Measurements from ENCODE around the gene NEU1.
"Not testable (repeated sequence)": the region's sequence is repeated elsewhere in the genome, so short reads cannot be mapped to it uniquely, and the experiment has no call there.

NEU1 gene

DNA sequence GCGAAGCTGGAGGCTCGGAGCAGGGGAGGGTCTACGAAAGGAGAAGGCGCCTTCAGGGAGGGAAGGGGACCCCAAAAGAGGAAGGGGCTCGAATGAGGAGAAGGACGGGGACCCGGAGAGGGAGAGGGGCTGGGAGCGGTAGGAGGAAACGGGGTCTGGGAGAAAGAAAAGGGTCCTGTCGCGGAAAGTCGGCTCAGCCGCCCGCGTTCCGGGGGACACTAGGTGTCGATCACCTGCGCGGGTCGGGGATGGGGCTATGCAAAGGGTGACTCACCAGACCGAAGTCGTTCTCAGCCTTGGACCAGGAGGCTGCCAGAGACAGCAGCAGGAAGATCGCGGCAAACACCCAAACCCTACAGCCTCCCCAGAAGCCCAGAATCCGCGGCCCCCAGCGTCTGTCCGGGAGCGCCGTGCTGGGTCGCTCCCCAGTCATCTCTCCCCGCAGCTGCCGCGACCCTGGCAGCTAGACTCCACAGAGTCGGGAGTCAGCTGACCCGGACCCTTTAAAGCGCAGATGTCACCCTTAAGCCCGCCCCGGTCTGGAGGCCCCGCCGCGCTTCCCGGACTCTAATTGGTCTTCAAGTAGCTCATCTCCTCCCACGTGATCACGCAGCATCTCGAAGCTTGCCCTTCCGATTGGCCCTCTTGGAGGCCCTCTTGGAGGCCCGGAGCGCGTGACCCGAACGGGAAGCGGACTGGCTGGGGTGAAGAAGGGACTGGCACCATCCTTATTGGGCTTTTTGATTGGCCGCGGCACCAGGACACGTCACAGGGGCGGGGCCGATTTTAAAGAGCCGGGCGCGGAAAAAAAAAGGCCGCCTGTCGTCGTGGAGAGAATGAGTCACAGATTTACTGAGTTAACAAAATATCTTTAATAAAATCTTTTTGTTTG lies at the start of gene NEU1:
NEU1 (minus strand) TSS at position 478 of the 892 bp plus-strand sequence; CDS start at position 433, 45 bp downstream.
- peak; percentile 100 for DNase-seq

DNA sequence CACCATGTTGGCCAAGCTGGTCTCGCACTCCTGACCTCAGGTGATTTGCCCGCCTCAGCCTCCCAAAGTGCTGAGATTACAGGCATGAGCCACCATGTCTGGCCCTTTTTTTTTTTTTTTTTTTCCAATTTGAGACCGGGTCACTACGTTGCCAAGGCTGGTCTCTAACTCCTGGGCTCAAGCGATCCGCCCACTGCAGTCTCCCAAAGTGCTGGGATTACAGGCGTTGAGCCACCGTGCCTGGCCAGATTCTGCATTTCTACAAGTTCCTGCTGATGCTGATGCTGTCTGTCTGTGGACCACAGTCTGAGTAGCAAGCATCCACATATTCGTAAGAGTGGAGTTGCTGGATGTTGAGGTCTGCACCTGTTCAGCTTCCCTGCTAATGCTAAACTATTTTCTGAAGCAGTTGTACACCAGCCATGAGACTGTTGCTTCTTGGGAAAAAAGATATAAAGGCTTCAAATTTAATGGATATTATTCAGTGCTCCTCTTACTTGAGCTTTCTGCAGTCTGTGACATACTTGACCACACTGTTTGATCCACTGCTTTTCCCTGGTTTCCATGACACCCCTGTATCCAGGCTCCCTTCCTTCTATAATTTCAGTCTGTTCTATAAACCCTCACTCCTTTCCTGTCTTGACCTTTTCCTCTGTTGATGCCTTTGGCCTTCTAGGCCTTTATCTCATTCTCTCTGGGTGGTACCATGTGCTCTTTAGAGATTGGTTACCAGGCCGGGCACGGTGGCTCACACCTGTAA lies 49.4 kb upstream of the NEU1 start:
- no peak for DNase-seq

DNA sequence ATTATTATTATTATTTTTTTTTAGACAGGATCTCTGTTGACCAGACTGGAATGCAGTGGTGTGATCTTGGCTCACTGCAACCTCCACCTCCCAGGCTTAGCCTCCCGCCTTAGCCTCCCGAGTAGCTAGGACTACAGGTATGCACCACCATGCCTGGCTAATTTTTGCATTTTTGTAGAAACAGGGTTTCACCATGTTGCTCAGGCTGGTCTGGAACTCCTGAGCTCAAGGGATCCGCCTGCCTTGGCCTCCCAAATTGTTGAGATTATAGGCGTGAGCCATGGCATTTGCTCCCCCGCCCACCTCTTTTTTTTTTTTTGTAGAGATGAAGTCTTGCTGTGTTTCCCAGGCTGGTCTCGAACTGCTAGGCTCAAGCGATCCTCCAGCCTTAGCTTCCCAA lies 46.7 kb upstream of the NEU1 start:
- not testable (repeated sequence) for DNase-seq

DNA sequence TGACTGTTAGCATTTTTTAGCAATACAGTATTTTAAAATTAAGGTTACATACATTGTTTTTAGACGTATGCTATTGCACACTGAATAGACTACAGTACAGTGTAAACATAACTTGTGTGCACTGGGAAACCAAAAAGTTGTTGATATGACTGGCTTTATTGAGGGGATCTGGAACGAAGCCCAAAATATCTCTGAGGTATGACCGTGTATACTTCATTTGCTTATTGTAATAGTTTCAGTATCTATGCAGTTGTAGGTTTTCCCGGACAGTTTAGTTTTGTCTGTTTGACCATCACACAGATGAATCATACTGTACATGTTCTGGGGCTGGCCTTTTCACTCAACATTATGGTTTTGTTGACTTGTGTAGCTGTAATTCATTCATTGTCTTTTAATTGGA lies 46.2 kb upstream of the NEU1 start:
- DNase-seq, result no peak

DNA sequence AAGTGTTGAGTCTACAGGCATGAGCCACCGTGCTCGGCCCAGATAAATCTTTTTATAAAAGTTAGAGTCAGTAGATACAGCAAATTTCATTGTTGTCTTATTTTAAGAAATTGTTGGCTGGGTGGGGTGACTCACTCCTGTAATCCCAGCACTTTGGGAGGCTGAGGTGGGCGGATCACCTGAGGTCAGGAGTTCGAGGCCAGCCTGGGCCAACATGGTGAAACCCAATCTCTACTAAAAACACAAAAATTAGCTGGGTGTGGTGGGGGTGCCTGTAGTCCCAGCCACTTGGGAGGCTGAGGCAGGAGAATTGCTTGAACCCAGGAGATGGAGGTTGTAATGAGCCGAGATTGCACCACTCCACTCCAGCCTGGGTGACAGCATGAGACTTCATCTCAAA lies 45.6 kb upstream of the NEU1 start:
- DNase-seq, result not testable (repeated sequence)

DNA sequence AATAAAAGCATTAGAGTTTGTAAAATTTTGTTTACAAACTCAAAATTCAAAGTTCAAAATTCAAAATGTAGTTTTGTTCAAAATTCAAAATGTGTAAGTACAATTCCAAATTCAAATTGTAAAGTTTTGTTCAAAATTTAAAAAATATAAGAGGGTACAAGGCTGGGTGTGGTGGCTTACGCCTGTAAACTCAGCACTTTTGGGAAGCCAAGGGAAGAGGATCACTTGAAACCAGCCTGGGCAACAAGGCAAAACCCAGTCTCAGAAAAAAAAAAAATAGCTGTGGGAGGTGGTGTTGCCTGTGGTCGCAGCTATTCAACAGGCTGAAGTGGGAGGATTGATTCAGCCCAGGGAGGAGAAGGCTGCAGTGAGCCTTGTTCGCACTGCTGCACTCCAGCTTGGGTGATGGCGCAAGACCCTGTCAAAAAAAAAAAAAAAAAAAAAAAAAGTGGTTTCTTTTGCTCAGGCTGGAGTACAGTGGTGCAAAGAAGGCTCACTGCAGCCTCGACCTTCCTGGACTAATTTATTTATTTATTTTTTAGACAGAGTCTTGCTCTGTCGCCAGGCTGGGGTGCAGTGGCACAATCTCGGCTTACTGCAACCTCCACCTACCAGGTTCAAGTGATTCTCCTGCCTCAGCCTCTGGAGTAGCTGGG lies 44.7 kb upstream of the NEU1 start:
- DNase-seq, result no peak

DNA sequence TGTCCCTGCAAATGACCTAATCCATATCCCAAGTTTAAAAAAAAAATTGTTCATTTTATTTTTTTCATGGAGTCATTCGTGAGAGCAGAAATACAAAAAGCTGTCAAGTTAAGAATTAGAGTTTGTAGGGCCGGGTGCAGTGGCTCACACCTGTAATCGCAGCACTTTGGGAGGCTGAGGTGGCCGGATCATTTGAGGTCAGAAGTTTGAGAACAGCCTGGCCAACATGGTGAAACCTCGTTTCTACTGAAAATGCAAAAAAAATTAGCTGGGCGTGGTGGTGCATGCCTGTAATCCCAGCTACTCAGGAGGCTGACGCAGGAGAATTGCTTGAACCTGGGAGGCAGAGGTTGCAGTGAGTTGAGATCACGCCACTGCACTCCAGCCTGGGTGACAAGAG lies 44.1 kb upstream of the NEU1 start:
- not testable (repeated sequence) for DNase-seq

DNA sequence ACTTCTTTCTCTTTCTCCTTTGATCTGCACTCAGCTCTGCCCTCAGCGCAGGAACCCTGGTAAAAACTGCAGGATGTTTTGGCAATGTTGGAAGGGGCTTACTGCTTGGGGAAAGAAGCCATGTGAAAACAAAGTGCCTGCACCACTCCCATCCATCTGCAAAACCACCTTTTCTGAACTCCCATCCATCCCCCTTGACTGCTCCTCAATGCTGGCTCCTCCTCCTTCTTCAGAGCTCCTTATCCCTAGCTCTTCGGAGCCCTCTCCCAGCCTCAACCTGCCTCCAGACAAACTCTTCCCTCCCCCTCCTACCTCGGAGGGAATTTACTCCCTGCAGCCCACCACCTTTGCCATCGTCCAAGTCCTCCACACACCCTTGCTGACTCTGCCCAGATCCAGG lies 43.5 kb upstream of the NEU1 start:
- DNase-seq, result no peak

DNA sequence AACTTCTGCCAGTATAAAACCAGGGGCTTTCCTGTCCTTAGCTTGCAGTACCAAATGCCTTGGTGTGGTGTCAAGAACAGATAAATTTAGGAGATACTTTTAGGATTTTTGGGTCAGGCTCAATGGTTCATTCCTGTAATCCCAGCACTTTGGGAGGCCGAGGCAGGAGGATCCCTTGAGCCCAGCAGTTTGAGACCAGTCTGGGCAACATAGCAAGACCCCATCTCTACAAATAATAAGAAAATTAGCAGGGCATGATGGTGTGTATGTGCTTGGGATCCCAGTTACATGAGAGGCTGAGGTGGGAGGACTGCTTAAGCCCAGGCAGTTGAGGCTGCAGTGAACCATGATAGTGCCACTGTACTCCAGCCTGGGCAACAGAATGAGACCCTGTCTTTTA lies 42.4 kb upstream of the NEU1 start:
- DNase-seq, result no peak

DNA sequence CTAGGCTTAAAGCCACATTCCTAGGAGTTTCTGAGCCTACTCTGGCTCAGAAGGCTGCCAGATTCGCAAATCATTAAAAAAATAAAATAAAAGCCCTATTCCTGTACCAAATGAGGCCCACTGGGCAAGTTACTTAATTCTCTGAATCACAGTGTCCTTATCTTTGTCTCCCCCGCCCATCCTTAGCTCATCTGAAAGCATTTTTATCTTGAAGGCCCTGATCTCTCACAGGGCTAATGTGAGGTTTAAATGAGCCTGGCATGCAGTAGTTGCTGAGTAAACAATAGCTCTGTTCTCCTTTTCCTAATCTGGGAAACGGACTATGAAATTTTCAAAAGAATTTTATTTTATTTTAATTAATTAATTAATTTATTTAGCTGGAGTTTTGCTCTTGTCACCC lies 41.3 kb upstream of the NEU1 start:
- DNase-seq, result no peak

DNA sequence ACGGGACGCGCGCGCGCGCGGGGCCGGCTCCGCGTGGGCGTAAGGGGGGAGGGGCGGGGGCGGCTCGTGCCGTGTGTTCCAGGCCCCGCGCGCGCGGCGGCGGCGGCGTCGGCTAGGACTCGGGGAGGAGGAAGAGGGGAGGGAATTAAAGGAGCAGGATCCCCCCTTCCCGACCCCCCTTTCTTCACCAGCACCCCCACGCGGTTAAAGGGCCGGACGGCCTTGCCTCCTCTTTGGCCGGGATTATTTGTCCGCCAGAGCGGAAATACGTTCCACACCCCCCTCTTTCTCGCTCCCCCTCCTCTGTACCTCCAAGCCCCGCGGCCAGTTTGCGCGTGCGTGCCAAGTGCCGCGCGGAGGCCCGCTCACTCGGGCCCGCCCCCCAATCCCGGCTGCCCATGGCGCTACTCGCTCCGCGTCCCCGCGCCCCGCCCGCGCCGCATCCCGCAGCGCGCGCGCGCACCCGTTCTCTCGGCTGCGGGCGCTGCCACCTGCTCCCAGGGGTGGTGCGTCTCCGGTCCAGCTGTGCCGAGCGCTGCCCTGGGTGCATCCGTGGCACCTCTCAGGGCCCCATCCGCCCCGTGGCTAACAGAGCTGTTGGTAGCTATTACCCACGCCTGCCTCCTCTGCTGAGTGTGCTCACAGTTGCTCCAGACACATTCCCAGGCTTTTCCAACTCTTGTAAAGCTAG lies 39.5 kb upstream of the NEU1 start, which contains the start of gene ZBTB12:
ZBTB12 (minus strand) TSS at position 134 of the 691 bp plus-strand sequence. CDS start 781 bp downstream, outside the sequence.
- DNase-seq, result peak; percentile 90

DNA sequence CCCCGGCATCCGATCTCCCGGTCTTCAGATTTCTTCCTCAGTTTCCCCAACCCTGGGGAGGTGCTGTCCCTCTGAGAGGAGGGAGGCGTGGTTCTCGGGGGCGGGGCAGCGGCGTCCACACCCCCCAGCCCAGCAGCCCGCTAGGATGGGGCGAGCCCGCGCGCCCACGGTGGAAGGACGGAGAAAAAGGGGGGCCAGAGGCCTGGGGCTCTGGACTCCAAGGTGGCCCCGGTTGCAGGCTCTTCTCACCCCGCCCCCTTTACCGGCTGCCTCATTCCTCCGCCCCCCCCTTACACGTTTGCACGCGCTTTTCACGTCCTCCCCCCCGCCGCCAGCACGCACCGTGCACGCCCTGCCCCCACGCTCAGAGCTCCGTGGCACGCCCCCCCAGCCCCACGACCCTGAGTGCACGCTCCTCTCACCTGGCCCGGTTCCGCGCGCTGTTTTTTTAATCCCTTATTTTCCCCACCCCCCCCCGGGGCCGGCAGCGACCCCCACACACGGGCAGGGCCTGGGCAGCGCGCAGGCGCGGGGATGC lies 38.9 kb upstream of the NEU1 start:
- DNase-seq, result peak; percentile 65

DNA sequence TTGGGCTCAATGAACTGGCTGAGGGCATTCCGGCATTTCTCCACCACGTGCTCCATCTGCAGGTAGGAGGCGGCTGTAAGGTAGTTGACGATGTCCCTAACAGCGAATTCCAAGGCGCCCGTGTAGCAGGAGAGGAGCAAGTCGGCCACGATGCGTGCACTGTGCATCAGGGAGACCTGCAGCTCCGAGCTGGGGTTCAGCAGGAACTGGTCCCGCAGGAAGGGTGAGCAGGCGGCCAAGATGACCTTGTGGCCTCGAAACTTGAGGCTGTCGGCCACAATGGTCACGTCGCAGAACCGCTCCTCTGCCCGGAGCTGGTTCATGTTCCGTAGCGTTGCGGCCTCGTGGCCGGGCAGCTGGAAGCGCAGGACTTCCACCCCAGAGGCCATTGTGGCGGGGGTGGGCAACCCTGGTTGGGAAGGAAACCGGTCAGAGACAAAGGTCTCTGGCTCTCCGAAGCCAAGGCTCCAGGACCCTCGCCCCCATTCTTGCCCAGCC lies 38.3 kb upstream of the NEU1 start:
- no peak for DNase-seq

DNA sequence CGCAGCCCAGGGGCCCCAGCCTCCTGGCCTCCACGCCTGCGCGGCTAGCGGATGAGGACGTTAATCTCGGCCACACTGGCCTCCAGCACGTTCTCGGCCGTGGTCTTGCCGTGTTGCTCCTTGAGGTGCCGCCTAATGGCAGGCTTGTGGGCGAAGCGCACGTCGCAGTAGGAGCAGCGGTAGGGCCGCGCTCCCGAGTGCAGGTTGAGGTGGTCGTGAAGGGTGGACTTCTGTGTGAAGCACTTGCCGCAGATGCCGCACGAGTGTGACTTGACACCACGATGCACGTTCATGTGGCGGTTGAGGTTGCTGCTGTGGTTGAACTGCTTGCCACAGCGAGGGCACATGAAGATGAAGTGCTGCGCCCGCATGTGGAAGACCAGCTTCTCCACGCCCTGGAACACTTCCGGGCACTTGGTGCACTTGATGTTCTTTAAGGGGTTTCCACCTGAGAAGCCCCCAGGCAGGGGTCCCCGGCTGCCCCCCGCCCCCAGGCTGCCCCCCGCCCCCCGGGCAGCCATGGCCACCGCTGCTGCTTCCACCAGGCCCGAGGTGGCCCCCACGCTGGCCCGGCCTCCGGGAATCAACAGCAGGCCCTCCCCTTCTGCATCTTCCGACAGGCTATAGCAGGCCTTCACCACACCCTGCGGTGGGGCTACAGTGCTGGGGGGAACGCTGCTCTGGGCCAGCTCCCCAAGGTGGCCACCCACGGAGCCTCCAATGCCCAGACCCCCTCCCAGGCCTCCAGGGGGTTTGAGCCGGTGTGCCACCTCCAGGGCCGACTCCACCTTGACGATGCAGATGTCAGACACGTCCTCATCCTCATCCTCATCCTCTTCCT lies 37.5 kb upstream of the NEU1 start:
- DNase-seq, result no peak

DNA sequence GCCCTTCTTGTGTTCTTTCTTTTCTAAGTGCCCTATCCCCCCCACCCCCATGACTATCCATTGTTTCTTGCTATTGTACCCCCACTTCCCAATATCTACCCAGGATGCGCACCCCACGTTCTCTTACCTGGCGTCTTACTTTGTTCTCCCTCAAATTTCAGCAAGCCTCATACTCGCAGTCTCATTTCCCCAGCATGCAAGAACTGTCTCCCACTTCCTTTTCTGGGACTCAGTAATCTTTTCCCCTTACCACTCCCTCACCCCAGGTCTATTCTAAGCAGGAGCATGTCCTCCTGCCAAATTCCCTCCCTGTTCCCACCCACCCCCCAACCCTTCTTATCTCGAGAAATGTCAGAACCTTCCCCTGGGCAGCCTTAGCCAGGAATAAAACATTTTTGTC lies 36.6 kb upstream of the NEU1 start:
- DNase-seq, result no peak

DNA sequence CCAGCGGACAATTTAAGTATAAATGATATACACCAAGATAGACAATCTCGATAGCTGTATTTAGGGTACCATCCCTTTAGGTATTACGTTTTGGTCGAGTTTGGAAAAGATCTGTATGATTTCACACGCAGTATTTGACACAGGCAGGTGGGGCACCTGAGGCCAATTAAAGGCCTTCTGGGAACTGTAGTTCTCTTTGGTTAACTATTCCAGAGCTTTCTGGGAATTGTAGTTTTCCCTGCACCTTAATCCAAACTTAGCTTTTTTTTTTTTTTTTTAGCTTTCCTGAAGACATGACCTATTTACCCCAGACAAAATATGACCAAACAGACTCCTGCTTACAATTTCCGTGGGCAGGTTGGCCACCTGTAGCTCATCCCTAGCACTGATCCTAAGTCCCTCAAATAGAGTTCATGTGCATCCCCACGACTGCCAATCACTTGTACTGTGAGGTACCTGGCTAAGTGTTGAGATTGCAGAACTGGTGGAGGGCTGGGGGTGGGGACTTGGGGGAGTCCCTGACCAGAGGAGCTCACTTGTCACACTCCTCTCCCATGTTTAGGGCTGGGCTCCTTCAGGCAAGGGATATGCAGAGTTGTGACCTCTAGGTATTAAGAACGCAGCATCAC lies 35.9 kb upstream of the NEU1 start:
- DNase-seq, result peak; percentile 34

DNA sequence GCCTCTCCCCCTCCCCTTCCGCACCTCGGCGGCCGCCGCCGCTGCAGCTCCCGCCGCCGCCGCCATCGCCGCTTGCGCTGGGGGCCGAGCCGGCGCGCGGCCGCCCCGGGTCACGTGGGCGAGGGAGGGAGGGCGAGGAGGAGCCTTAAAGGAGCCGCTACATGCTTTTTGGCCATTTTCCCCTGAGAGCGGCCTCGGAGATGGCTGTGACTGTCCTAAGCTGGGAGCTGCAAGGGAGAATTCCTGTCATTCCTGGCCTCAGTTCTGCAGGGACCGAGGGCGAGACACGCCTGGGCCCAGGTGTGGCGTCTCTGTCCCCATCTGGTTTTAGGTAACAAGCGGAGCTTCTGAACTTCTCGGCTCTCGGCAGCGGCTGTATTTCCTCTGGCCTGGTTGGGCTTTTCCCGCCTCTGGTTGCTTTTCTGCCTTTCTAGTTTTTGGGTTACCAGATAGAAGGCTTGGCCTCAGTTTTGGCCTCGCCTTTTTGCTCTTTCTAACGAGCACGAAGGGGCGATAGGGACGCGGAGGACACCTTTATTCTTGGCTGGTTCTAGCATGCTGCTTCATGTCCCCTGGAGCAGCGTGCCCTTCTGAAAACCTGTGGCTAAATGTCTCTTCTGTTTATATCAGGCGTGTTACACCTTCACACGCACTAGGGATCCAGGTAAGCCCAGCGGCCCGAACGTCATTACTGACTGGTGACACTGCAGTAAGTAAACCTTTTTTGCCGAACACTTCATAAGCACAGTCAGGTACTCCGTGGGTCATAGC lies 35.2 kb upstream of the NEU1 start, which contains the start of gene EHMT2:
EHMT2 (minus strand) TSS at position 87 of the 771 bp plus-strand sequence; CDS start at position 66, 21 bp downstream.
- DNase-seq, result peak; percentile 83

DNA sequence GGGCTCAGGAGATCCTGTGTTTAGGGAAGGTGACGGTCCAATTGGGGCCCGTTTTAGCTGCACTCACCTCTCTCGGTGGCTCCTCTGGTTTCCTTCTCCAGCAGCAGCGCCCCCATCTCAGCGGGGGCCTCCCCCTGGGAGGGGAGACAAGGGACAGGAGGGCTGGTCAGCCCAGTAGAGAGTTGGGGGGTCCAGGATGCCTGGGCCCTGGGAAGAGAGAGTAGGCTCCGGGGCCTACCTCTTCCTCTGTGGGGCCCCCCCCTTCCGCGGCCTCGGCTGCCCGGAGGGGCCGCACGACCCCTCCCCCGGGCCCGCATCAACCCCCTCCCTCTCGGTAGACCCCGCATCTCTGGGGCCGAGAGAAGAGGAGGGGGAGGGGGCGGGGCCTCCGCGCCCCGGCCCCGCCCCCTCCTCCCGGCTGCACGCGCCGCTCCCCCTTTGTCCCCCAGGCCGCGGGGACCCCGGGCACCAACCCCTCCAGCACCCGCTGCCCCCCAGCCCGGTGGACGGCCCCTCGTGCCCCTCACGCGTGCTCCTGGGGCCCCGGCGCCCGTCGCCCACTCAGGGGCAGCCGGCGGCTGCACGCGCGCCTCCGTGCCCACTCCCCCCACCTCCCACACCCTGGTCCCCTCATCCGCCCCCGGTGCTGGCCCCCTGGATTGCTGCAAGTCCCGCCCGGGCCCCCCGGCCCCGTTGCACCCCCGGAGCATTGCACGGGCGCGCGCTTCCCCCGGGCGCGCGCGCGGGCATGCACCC lies 34.4 kb upstream of the NEU1 start:
- DNase-seq, result no peak

DNA sequence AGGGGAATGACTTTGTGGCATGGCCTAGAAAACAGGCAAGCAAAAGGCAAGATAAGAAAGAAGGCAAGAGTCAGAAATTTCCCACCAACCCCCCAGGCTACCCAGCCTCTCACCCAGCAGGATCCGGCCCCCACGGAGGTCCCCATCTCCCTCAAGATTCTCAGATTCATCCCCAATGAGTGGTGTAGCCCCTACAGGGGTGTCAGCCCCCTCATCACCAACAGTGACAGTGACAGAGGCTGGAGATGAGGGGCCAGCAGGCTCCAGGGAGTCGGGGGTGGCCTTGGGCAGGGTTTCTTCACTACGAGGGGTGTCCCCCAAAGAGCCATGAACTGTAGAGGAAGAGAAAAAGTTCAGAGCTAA lies 33.9 kb upstream of the NEU1 start:
- no peak for DNase-seq

Data from CD4-positive, alpha-beta T cell treated with Interleukin-15 for 1 hour (primary cell).